WERI-Rb-1 (cell line): ENCODE results near the gene SORCS2.

Experiments used
- DNase-seq: peaks from one replicate; pipeline ENCODE4 v3.0.0-alpha.2; 2020
- H3K27ac ChIP-seq: fragments of 250-450 bp; sonication (Bioruptor Pico); 2 replicates; pipeline ENCODE4 v1.5.1; 2020; ENCODE audit warnings: mild to moderate bottlenecking, moderate library complexity
- H3K27me3 ChIP-seq: fragments of 250-450 bp; sonication (Bioruptor Pico); 2 replicates; pipeline ENCODE4 v1.5.1; 2021; ENCODE audit warnings: mild to moderate bottlenecking, low read depth, moderate library complexity; ENCODE audit not compliant: insufficient read depth, severe bottlenecking
- H3K36me3 ChIP-seq: fragments of 250-450 bp; sonication (Bioruptor Pico); 2 replicates; pipeline ENCODE4 v1.5.1; 2020; ENCODE audit warnings: mild to moderate bottlenecking, moderate library complexity
- H3K4me3 ChIP-seq: 2 replicates; pipeline ENCODE4 v1.5.1; 2011; ENCODE audit warnings: low read depth, mild to moderate bottlenecking, control low read depth, low read length
- H3K9me3 ChIP-seq: fragments of 250-450 bp; sonication (Bioruptor Pico); 2 replicates; pipeline ENCODE4 v1.5.1; 2021; ENCODE audit warnings: mild to moderate bottlenecking, moderate library complexity; ENCODE audit not compliant: severe bottlenecking
- CTCF ChIP-seq: IDR thresholded peaks from 2 replicates; pipeline ENCODE4 v1.5.1; 2011; ENCODE audit warnings: low read depth, mild to moderate bottlenecking, control low read depth, inconsistent platforms, low read length

The SORCS2 gene

GRCh38 chr4:7661066-7661748 is 468.9 kb downstream of the SORCS2 start:
- Histone ChIP-seq H3K27ac (no peak overlapping the region), H3K4me3 (no peak overlapping the region), H3K9me3 (no peaks in the 10 kb centered on the region), H3K27me3 (no peaks in the 10 kb centered on the region), H3K36me3 (peaks cover 9% of the 10 kb centered on the region; the same call in 1 of the 2 replicates)
- TF ChIP-seq CTCF: no peak
- DNase-seq: no peak

DNA sequence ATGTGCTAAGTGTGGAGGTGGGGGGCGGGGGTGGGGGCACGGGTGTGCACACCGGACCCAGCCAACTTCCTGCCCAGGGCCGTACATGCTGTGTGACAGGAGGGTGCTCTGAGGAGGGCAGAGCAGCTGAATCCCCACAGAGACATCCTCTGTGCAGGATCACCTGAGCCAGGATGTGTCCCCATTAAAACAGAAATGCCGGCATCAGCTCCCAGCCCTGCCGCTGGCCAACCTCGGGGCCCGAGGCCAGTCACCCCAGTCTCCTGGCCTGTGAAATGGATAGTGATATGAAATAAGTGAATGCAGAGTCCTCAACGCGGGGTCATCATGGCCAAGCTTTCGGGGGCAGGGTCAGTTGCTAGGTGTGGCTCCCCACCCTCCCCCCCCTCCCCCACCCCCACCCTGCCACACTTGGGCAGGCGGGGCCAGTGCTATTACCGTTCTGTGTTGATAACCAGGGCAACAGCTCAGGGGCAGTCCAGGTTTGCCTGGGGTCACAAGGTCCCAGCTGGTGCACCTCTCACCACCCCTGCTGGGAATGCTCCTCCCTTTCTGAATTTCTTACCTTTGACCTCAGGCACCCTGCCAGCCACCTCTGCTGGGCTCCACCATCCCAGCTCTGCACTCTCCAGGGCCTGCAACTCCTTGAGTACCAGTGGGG is 469.6 kb downstream of the SORCS2 start:
- TF ChIP-seq CTCF: no peak
- DNase-seq: no peak
- Histone ChIP-seq H3K27me3 (no peaks in the 10 kb centered on the region), H3K27ac (no peak overlapping the region), H3K4me3 (no peak overlapping the region), H3K9me3 (no peaks in the 10 kb centered on the region), H3K36me3 (peaks cover 12% of the 10 kb centered on the region)

DNA sequence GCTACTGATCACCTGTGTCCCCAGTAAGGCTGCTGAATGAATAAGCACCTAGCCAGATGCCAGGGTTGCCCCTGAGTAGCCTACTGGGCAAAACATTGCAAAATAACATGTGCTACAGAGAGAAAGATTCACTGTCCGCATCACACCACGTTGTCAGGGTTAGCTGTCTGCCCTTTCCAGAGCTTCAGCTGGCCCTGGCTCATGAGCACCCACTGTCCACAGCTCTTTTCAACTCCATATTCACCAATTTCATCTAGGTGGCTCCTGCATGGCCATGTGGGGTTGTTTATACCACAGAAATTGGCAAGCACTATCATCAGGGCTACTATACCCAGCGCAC is 470.1 kb downstream of the SORCS2 start:
- H3K9me3 ChIP-seq: no peaks in the 10 kb centered on the region
- H3K27me3 ChIP-seq: no peaks in the 10 kb centered on the region
- no peak for TF ChIP-seq CTCF
- no peak for DNase-seq
- H3K4me3 ChIP-seq: no peak overlapping the region
- peaks cover 13% of the 10 kb centered on the region for H3K36me3 ChIP-seq
- no peak overlapping the region for H3K27ac ChIP-seq

DNA sequence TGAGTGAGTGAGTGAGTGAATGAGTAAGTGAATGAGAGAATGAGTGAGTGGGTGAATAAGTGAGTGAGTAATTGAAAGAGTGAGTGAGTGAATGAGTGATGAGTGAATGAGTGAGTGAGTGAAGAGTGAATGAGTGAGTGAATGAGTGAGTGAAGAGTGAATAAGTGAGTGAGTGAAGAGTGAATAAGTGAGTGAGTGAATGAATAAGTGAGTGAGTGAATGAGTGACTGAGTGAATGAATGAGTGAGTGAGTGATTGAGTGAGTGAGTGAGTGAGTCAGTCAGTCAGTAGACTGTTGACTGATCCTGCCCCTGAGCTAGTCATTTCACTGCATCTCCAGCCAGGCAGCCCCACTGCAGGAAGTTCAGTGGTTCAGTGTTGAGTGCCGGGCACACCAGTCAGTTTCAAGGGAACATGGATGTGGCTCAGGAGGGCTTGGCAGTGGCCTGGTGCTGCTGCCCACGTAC is 470.8 kb downstream of the SORCS2 start:
- no peak for TF ChIP-seq CTCF
- no peaks in the 10 kb centered on the region for H3K27me3 ChIP-seq
- no peaks in the 10 kb centered on the region for H3K9me3 ChIP-seq
- H3K36me3 ChIP-seq: peaks cover 18% of the 10 kb centered on the region
- no peak for DNase-seq
- H3K27ac ChIP-seq: no peak overlapping the region
- H3K4me3 ChIP-seq: no peak overlapping the region

DNA sequence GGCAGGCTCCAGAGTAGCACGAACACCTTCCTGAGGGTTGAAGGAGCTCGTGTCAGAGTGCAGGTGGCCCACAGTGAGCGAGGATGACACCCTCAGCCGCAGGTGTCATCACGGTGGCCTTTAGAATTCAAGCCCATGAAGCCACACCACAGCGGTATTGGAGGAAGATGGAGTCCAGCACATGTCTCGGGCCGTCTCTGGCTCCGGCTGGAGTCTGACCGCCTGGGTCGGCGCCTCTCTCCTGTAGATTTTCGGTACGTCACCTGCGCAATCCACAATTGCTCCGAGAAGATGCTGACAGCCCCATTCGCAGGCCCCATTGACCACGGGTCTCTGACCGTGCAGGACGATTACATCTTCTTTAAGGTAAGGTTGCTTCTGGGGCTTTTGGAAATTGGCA is 471.8 kb downstream of the SORCS2 start:
- no peaks in the 10 kb centered on the region for H3K9me3 ChIP-seq
- TF ChIP-seq CTCF: no peak
- no peaks in the 10 kb centered on the region for H3K27me3 ChIP-seq
- no peak overlapping the region for H3K27ac ChIP-seq
- peaks cover 19% of the 10 kb centered on the region for H3K36me3 ChIP-seq
- H3K4me3 ChIP-seq: no peak overlapping the region
- no peak for DNase-seq
